Activated naive CD8-positive, alpha-beta T cell treated with anti-CD3 and anti-CD28 coated beads, Interleukin-2, amount 50 U/mL, for 16 hours (primary cell): ENCODE data around the gene PI4K2A.

Experiments
- DNase-seq: peaks from one replicate; pipeline ENCODE4 v3.0.0-alpha.2; 2020; ENCODE audit warnings: low read depth, low spot score

Gene PI4K2A

GRCh38 chr10:97704341-97704740 is 63.9 kb downstream of the PI4K2A start:
- DNase-seq, result no peak

- no peak for DNase-seq
Observed at GRCh38 chr10:97705006-97705670, 64.7 kb downstream of the PI4K2A start.

- no peak for DNase-seq
Observed at GRCh38 chr10:97707134-97707861, 66.8 kb downstream of the PI4K2A start.

- no peak for DNase-seq
Observed at GRCh38 chr10:97708167-97708566, 67.7 kb downstream of the PI4K2A start.

GRCh38 chr10:97708976-97709946 is 68.8 kb downstream of the PI4K2A start:
- no peak for DNase-seq

- no peak for DNase-seq
Observed at GRCh38 chr10:97711640-97712572, 71.4 kb downstream of the PI4K2A start.

- no peak for DNase-seq
Observed at GRCh38 chr10:97713339-97713825, 72.9 kb downstream of the PI4K2A start, which contains the start of gene MARVELD1. MARVELD1 (plus strand) TSS chr10:97713730; CDS start chr10:97713877, 147 bp downstream.

GRCh38 chr10:97713826-97714400 is 73.4 kb downstream of the PI4K2A start:
- no peak for DNase-seq

- DNase-seq, result no peak
Observed at GRCh38 chr10:97714401-97715258, 74.2 kb downstream of the PI4K2A start.

- DNase-seq, result no peak
Observed at GRCh38 chr10:97715259-97715874, 74.9 kb downstream of the PI4K2A start.

- DNase-seq, result no peak
Observed at GRCh38 chr10:97717627-97718026, 77.2 kb downstream of the PI4K2A start.

GRCh38 chr10:97718178-97718577 is 77.7 kb downstream of the PI4K2A start:
- no peak for DNase-seq

GRCh38 chr10:97718659-97719142 is 78.2 kb downstream of the PI4K2A start:
- no peak for DNase-seq

- DNase-seq, result no peak
Observed at GRCh38 chr10:97719602-97720001, 79.1 kb downstream of the PI4K2A start.

- DNase-seq, result no peak
Observed at GRCh38 chr10:97721871-97722780, 81.7 kb downstream of the PI4K2A start.

GRCh38 chr10:97723001-97723400 is 82.5 kb downstream of the PI4K2A start:
- DNase-seq, result no peak

- DNase-seq, result no peak
Observed at GRCh38 chr10:97724341-97724941, 84.0 kb downstream of the PI4K2A start.
